ENCODE results near the gene IPO9. TPM values are rescaled to one million over a fixed set of nuclear protein-coding genes. Genes with fewer than 3 reads are reported as not detected.

The IPO9 gene
- total RNA-seq: 17.5 and 25.1 TPM in 2 replicates

GRCh38 chr1:201828820-201829774 lies at the start of gene IPO9:
Gene IPO9 (plus strand): TSS chr1:201829157. CDS start chr1:201829210, 53 bp downstream.

GRCh38 chr1:201888282-201889089 lies 59.5 kb downstream of the IPO9 start, which contains the start of gene SHISA4:
Gene SHISA4 (plus strand): TSS chr1:201888898. CDS start chr1:201888995, 97 bp downstream.

Other genes starting within 250 kb of the IPO9 start
- 9.0 and 13.0 TPM in 2 replicates for gene SHISA4, start 59.7 kb downstream of the IPO9 start, total RNA-seq
- gene LMOD1, start 117.4 kb downstream of the IPO9 start, total RNA-seq: under 0.01 and 0.15 TPM in 2 replicates
- 110 and 123 TPM in 2 replicates for gene TIMM17A, start 126.3 kb downstream of the IPO9 start, total RNA-seq
- 50.9 and 54.6 TPM in 2 replicates for gene RNPEP, start 153.5 kb downstream of the IPO9 start, total RNA-seq
- gene ELF3, start 181.4 kb downstream of the IPO9 start, total RNA-seq: 0.30 and 0.32 TPM in 2 replicates